Mesenchymal stem cell (in vitro differentiated cells and primary cell): Measurements from ENCODE around the gene MED8.

Source experiments
- DNase-seq: peaks from one replicate; pipeline ENCODE4 v3.0.0-alpha.2; 2013
- H2AFZ ChIP-seq: one replicate; pipeline ENCODE4 v1.6.1; 2013; ENCODE audit warnings: low read depth, mild to moderate bottlenecking, control low read depth, inconsistent platforms, low read length, moderate library complexity
- H2AK5ac ChIP-seq: 2 replicates; pipeline ENCODE4 v1.6.1; 2013; ENCODE audit warnings: low read length, moderate library complexity, mild to moderate bottlenecking, inconsistent platforms; ENCODE audit not compliant: severe bottlenecking
- H2BK120ac ChIP-seq: one replicate; pipeline ENCODE4 v1.6.1; 2013; ENCODE audit warnings: low read depth, mild to moderate bottlenecking, inconsistent platforms, low read length, moderate library complexity
- H2BK12ac ChIP-seq, 2 experiments: one replicate each; pipeline ENCODE4 v1.6.1; 2013; ENCODE audit warnings: inconsistent platforms in 2 of 2, low read length in 2 of 2, mild to moderate bottlenecking in 2 of 2, moderate library complexity in 2 of 2, control low read depth in 1 of 2
- H2BK15ac ChIP-seq: one replicate; pipeline ENCODE4 v1.6.1; 2013; ENCODE audit warnings: mild to moderate bottlenecking, low read depth, inconsistent platforms; ENCODE audit not compliant: poor library complexity, severe bottlenecking
- H2BK5ac ChIP-seq: 2 replicates; pipeline ENCODE4 v1.6.1; 2013; ENCODE audit warnings: low read depth, mild to moderate bottlenecking, low read length, control low read depth, inconsistent platforms; ENCODE audit not compliant: poor library complexity, severe bottlenecking
- H3K14ac ChIP-seq, 2 experiments: one replicate each; pipeline ENCODE4 v1.6.1; 2013; ENCODE audit warnings: inconsistent platforms in 2 of 2, low read length in 2 of 2, control low read depth in 1 of 2, mild to moderate bottlenecking in 1 of 2, moderate library complexity in 1 of 2
- H3K18ac ChIP-seq, 2 experiments: one replicate each; pipeline ENCODE4 v1.6.1; 2013; ENCODE audit warnings: inconsistent platforms in 2 of 2, low read length in 2 of 2, control low read depth in 1 of 2, low read depth in 1 of 2, mild to moderate bottlenecking in 1 of 2
- H3K23ac ChIP-seq, 2 experiments: one replicate each; pipeline ENCODE4 v1.6.1; 2013; ENCODE audit warnings: inconsistent platforms in 2 of 2, low read length in 2 of 2, mild to moderate bottlenecking in 2 of 2, moderate library complexity in 2 of 2, control low read depth in 1 of 2
- H3K27ac ChIP-seq: 2 replicates; pipeline ENCODE4 v1.5.1; 2013; ENCODE audit warnings: mild to moderate bottlenecking, moderate library complexity, low read length, control low read depth, inconsistent platforms; ENCODE audit not compliant: poor library complexity, severe bottlenecking
- H3K27me3 ChIP-seq, 2 experiments: 2 replicates each; pipeline versions ENCODE4 v1.6.1 to v1.7.0; 2013; ENCODE audit warnings: low read length in 2 of 2, mild to moderate bottlenecking in 2 of 2, moderate library complexity in 2 of 2, control low read depth in 1 of 2, inconsistent platforms in 1 of 2; ENCODE audit not compliant: control insufficient read depth in 1 of 2, insufficient read depth in 1 of 2
- H3K36me3 ChIP-seq, 2 experiments: 2 replicates each; pipeline versions ENCODE4 v1.6.1 to v1.7.0; 2013; ENCODE audit warnings: low read length in 2 of 2, control low read depth in 1 of 2, inconsistent platforms in 1 of 2, low read depth in 1 of 2, mild to moderate bottlenecking in 1 of 2; ENCODE audit not compliant: insufficient read depth in 2 of 2, control insufficient read depth in 1 of 2
- H3K4ac ChIP-seq, 2 experiments: one replicate each; pipeline ENCODE4 v1.6.1; 2013; ENCODE audit warnings: inconsistent platforms in 2 of 2, low read length in 2 of 2, mild to moderate bottlenecking in 2 of 2, moderate library complexity in 2 of 2, control low read depth in 1 of 2, low read depth in 1 of 2
- H3K4me1 ChIP-seq: 2 replicates; pipeline ENCODE4 v1.6.1; 2013; ENCODE audit warnings: low read depth, low read length, control low read depth; ENCODE audit not compliant: control insufficient read depth, insufficient read depth
- H3K4me2 ChIP-seq: 2 replicates; pipeline ENCODE4 v1.6.1; 2013; ENCODE audit warnings: low read length, mild to moderate bottlenecking, inconsistent platforms; ENCODE audit not compliant: poor library complexity, severe bottlenecking
- H3K4me3 ChIP-seq, 2 experiments: 2 replicates each; pipeline versions ENCODE4 v1.5.1 to v1.7.0; 2013; ENCODE audit warnings: low read length in 2 of 2, mild to moderate bottlenecking in 2 of 2, control low read depth in 1 of 2, low read depth in 1 of 2; ENCODE audit not compliant: insufficient read depth in 1 of 2
- H3K79me1 ChIP-seq: replicated peaks from 2 replicates; pipeline ENCODE4 v1.6.1; 2013; ENCODE audit warnings: mild to moderate bottlenecking, control low read depth, low read length, inconsistent platforms; ENCODE audit not compliant: poor library complexity, severe bottlenecking
- H3K9ac ChIP-seq: 2 replicates; pipeline ENCODE4 v1.7.0; 2013; ENCODE audit warnings: mild to moderate bottlenecking, low read length, moderate library complexity
- H3K9me3 ChIP-seq: 2 replicates; pipeline ENCODE4 v1.7.0; 2013; ENCODE audit warnings: mild to moderate bottlenecking, low read length; ENCODE audit not compliant: control insufficient read depth
- H4K8ac ChIP-seq: one replicate; pipeline ENCODE4 v1.6.1; 2013; ENCODE audit warnings: inconsistent platforms, mild to moderate bottlenecking, low read length, moderate library complexity
- H4K91ac ChIP-seq: one replicate; pipeline ENCODE4 v1.6.1; 2013; ENCODE audit warnings: mild to moderate bottlenecking, low read length, inconsistent platforms
- WGBS: methylation state at CpG from one replicate; pipeline ENCODE4 v1.1.7; 2013; ENCODE audit warnings: mixed read lengths; 5-methylcytosine and 5-hydroxymethylcytosine counted together

Gene MED8

DNA sequence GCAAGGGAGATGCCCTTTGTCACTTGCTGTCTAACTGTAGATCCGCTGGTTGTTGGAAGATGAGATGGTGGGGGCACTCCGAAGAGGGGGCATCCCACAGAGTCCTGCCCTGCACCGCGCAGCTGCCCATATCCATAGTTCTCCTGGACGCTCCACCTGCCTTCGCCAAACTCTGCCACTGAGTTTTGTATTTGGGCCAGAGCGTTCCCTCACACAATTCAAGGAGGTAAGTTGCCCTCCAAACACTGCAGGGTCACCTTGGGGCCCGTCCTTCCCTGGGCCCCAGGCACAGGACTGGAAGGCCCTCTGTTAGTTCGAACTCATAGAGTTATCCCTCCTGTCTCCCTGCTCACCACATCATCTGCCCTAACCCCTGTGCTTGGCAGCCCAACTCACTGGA lies 42.1 kb upstream of the MED8 start:
- Histone ChIP-seq H3K27me3 (no peaks in the 10 kb centered on the region), H3K27ac (no peak overlapping the region), H2BK120ac (no peak overlapping the region), H2BK15ac (no peak overlapping the region), H3K14ac (no peak overlapping the region), H3K23ac (no peak overlapping the region), H3K36me3 (peaks cover 83 to 85% of the 10 kb centered on the region in 2 experiments), H3K4me3 (no peak overlapping the region), H3K9ac (no peak overlapping the region), H2BK5ac (no peak overlapping the region), H3K9me3 (no peaks in the 10 kb centered on the region), H2AFZ (no peak overlapping the region), H3K4me1 (no peaks in the 10 kb centered on the region), H3K79me1 (no peaks in the 10 kb centered on the region), H4K91ac (no peak overlapping the region), H2AK5ac (no peak overlapping the region), H3K4ac (no peak overlapping the region), H3K18ac (no peak overlapping the region), H3K4me2 (no peak overlapping the region), H4K8ac (no peak overlapping the region), H2BK12ac (no peak overlapping the region)
- DNase-seq: no peak
- 98% methylated on average over 9 of the region's 9 CpGs for WGBS

GRCh38 chr1:43430831-43431230 lies 41.2 kb upstream of the MED8 start:
- Histone ChIP-seq H2BK15ac (no peak overlapping the region), H3K36me3 (peaks cover 91 to 94% of the 10 kb centered on the region in 2 experiments), H3K9me3 (no peaks in the 10 kb centered on the region), H3K18ac (no peak overlapping the region), H3K79me1 (no peaks in the 10 kb centered on the region), H3K9ac (no peak overlapping the region), H2BK120ac (no peak overlapping the region), H4K8ac (no peak overlapping the region), H3K27me3 (no peaks in the 10 kb centered on the region), H3K4me3 (no peak overlapping the region), H3K14ac (no peak overlapping the region), H2BK5ac (no peak overlapping the region), H3K4me2 (no peak overlapping the region), H3K27ac (no peak overlapping the region), H3K4ac (no peak overlapping the region), H2BK12ac (no peak overlapping the region), H3K4me1 (no peaks in the 10 kb centered on the region), H2AK5ac (no peak overlapping the region), H3K23ac (no peak overlapping the region), H4K91ac (no peak overlapping the region), H2AFZ (no peak overlapping the region)
- WGBS: 93% methylated on average over 5 of the region's 5 CpGs
- DNase-seq: no peak

GRCh38 chr1:43427941-43428340 lies 38.3 kb upstream of the MED8 start:
- H3K36me3 ChIP-seq: peaks cover 97 to 100% of the 10 kb centered on the region in 2 experiments
- no peak overlapping the region for H4K91ac ChIP-seq
- no peak overlapping the region for H3K18ac ChIP-seq
- DNase-seq: no peak
- H3K9me3 ChIP-seq: no peaks in the 10 kb centered on the region
- no peak overlapping the region for H2AK5ac ChIP-seq
- no peak overlapping the region for H2BK120ac ChIP-seq
- no peak overlapping the region for H3K4me2 ChIP-seq
- no peak overlapping the region for H3K4ac ChIP-seq
- no peak overlapping the region for H2AFZ ChIP-seq
- no peak overlapping the region for H2BK12ac ChIP-seq
- H3K23ac ChIP-seq: no peak overlapping the region
- WGBS: 95% methylated on average over 9 of the region's 9 CpGs
- peaks cover under 1% of the 10 kb centered on the region for H3K79me1 ChIP-seq
- no peak overlapping the region for H3K27ac ChIP-seq
- no peaks in the 10 kb centered on the region for H3K27me3 ChIP-seq
- H3K4me3 ChIP-seq: peak overlapping the region in 1 of 2 experiments; percentile 26
- H3K4me1 ChIP-seq: no peaks in the 10 kb centered on the region
- H2BK15ac ChIP-seq: no peak overlapping the region
- no peak overlapping the region for H3K9ac ChIP-seq
- no peak overlapping the region for H2BK5ac ChIP-seq
- no peak overlapping the region for H4K8ac ChIP-seq
- no peak overlapping the region for H3K14ac ChIP-seq

GRCh38 chr1:43427524-43427923 lies 37.9 kb upstream of the MED8 start:
- no peak overlapping the region for H3K4me2 ChIP-seq
- no peak overlapping the region for H2AK5ac ChIP-seq
- H3K23ac ChIP-seq: no peak overlapping the region
- no peak overlapping the region for H3K27ac ChIP-seq
- DNase-seq: no peak
- H3K18ac ChIP-seq: no peak overlapping the region
- no peak overlapping the region for H2BK120ac ChIP-seq
- H3K4me3 ChIP-seq: no peak overlapping the region
- no peaks in the 10 kb centered on the region for H3K27me3 ChIP-seq
- no peak overlapping the region for H4K91ac ChIP-seq
- WGBS: 98% methylated on average over 14 of the region's 14 CpGs
- peaks cover 4% of the 10 kb centered on the region for H3K79me1 ChIP-seq
- H3K4me1 ChIP-seq: no peaks in the 10 kb centered on the region
- H2AFZ ChIP-seq: no peak overlapping the region
- no peak overlapping the region for H2BK12ac ChIP-seq
- H3K4ac ChIP-seq: no peak overlapping the region
- H3K36me3 ChIP-seq: peaks cover 97 to 100% of the 10 kb centered on the region in 2 experiments
- no peak overlapping the region for H4K8ac ChIP-seq
- H3K14ac ChIP-seq: no peak overlapping the region
- H2BK15ac ChIP-seq: no peak overlapping the region
- no peak overlapping the region for H3K9ac ChIP-seq
- H2BK5ac ChIP-seq: no peak overlapping the region
- no peaks in the 10 kb centered on the region for H3K9me3 ChIP-seq
